Peyer's patch (tissue), 4 donors: ENCODE results near the gene NRDC.

Experiments used
- CTCF ChIP-seq, 6 experiments: fragments of 450-650 bp in 4 of 6; fragments of 200-600 bp in 2 of 6; sonication (generic) in 1 of 6; IDR thresholded peaks; one replicate each; pipeline ENCODE4 v1.5.1; 2017 to 2019; ENCODE audit warnings: antibody characterized with exemption in 6 of 6, mild to moderate bottlenecking in 3 of 6, moderate library complexity in 1 of 6
- POLR2A ChIP-seq, 2 donors: fragments of 450-650 bp; IDR thresholded peaks; one replicate each; pipeline ENCODE4 v1.5.1; 2017; ENCODE audit warnings: antibody characterized with exemption in 2 of 2, mild to moderate bottlenecking in 2 of 2, moderate library complexity in 2 of 2

- no peak for TF ChIP-seq CTCF (IDR thresholded peaks at IDR 0.05)
- TF ChIP-seq POLR2A (IDR thresholded peaks at IDR 0.05) = no peak
These were observed 7.8 kb downstream of the NRDC start for GRCh38 chr1:51870603-51871350.
